ENCODE results near the gene TMEM109. TPM values are rescaled to one million over a fixed set of nuclear protein-coding genes. Genes with fewer than 3 reads are reported as not detected.

Gene TMEM109, protein sequence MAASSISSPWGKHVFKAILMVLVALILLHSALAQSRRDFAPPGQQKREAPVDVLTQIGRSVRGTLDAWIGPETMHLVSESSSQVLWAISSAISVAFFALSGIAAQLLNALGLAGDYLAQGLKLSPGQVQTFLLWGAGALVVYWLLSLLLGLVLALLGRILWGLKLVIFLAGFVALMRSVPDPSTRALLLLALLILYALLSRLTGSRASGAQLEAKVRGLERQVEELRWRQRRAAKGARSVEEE
- total RNA-seq (2014; rRNA removed; shearing (Covaris generic)) (12.1 and 17.7 TPM in 2 replicates), polyA plus RNA-seq (2016; fragmentation: Nextera tagmentation; extraction: Ambion mirVana) (17.4 TPM in 2 replicates)
- long read RNA-seq, transcript TMEM109-201 (4 exons, 2,413 nt), result major isoform, 9 of 14 reads
- long read RNA-seq, partial matches to known transcripts, result 4 of 14 reads
- long read RNA-seq, other reads (novel, unspliced or antisense), result 1 of 14 reads

DNA sequence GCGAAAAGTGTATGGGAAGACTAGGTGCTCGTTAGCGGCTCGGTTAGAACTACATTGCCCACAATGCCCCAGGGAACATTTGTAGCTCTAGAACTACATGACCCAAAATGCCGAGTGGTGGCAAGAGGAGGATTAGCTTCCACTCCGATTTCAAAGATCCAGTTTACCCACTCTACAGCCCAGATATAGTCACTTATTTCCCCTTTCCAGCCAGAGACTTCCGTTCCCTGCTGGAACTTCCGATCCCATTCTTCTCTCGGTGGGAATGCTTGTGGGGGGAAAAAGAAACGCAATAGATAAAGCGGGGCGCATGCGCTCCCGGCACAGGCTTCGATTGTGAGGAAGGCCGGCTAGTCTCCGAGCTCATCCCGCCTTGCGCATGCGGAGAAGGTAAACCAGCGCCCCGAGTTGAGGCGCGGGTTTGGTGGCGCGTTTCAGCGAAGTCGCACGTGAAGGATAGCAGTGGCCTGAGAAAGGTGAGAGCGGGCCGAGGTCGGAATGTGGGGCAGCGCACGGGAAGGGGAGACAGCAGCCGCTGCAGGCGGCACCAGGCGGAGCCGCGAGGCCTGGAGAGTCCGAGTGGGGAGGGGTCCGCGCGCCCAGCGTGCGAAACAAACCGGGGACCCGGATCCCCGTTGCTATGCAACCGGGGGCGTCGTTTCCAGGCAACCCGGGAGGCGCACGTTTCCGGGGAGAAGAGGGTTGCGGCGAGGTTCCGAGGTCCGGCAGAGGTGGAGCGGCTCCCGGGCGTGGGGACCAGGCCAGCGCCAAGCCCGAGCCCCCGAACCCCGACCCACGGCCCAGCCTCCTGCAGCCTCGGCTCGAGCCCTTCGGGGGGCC lies at the start of gene TMEM109:
TSS of gene TMEM109 (plus strand) at position 366 of the 840 bp plus-strand sequence. CDS start 5,536 bp downstream, outside the sequence.
- peaks cover 29% of the 10 kb centered on the region for H3K4me1 ChIP-seq (ENCODE audit: insufficient read depth)
- H3K27ac ChIP-seq (ENCODE audit: low read depth), result peak within 1 kb of the TSS; percentile 94
- H3K79me2 ChIP-seq (replicated peaks; ENCODE audit: insufficient read depth), result peaks cover 23% of the 10 kb centered on the region
- peak within 1 kb of the TSS; percentile 56 for H3K4me3 ChIP-seq
- 0 out of 2 replicates have a peak, but pooled peaks cover 6% of the 10 kb centered on the region for H3F3A ChIP-seq (replicated peaks; ENCODE audit: low read depth)
- Mint-ChIP-seq H3K27me3 (ENCODE audit: insufficient read depth, low read depth, poor library complexity) (peaks cover 4% of the 10 kb centered on the region), H3K27ac (peak within 1 kb of the TSS; percentile 93), H3K4me3 (peak within 1 kb of the TSS; percentile 91), H3K4me1 (peaks cover 38% of the 10 kb centered on the region), H3K9me3 (no peaks in the 10 kb centered on the region; the same call in 2 of the 3 replicates), H3K36me3 (ENCODE audit: low read depth) (peaks cover 5% of the 10 kb centered on the region; the same call in 2 of the 3 replicates)
- H4K20me1 ChIP-seq (replicated peaks; ENCODE audit: insufficient read depth), result 0 out of 2 replicates have a peak, but pooled peaks cover 4% of the 10 kb centered on the region
- H3K27me3 ChIP-seq (ENCODE audit: insufficient read depth), result no peaks in the 10 kb centered on the region
- TF ChIP-seq, protein P1, sequence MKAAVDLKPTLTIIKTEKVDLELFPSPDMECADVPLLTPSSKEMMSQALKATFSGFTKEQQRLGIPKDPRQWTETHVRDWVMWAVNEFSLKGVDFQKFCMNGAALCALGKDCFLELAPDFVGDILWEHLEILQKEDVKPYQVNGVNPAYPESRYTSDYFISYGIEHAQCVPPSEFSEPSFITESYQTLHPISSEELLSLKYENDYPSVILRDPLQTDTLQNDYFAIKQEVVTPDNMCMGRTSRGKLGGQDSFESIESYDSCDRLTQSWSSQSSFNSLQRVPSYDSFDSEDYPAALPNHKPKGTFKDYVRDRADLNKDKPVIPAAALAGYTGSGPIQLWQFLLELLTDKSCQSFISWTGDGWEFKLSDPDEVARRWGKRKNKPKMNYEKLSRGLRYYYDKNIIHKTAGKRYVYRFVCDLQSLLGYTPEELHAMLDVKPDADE (IDR thresholded peaks at IDR 0.05), result peak; percentile 97
- no peak for TF ChIP-seq EZH2 (IDR thresholded peaks at IDR 0.05; ENCODE audit: low read depth, unreplicated experiment)
- TF ChIP-seq POLR2AphosphoS5 (IDR thresholded peaks at IDR 0.05; ENCODE audit: low read depth), result peak; percentile 57; the same call in 1 of the 2 replicates
- peak; percentile 26; the same call in 1 of the 2 replicates for TF ChIP-seq CREB1 (CRISPR knock-in tag; IDR thresholded peaks at IDR 0.05; ENCODE audit: low read depth)
- no peak for TF ChIP-seq NANOG (IDR thresholded peaks at IDR 0.05; ENCODE audit: borderline replicate concordance)
- TF ChIP-seq, protein P2, sequence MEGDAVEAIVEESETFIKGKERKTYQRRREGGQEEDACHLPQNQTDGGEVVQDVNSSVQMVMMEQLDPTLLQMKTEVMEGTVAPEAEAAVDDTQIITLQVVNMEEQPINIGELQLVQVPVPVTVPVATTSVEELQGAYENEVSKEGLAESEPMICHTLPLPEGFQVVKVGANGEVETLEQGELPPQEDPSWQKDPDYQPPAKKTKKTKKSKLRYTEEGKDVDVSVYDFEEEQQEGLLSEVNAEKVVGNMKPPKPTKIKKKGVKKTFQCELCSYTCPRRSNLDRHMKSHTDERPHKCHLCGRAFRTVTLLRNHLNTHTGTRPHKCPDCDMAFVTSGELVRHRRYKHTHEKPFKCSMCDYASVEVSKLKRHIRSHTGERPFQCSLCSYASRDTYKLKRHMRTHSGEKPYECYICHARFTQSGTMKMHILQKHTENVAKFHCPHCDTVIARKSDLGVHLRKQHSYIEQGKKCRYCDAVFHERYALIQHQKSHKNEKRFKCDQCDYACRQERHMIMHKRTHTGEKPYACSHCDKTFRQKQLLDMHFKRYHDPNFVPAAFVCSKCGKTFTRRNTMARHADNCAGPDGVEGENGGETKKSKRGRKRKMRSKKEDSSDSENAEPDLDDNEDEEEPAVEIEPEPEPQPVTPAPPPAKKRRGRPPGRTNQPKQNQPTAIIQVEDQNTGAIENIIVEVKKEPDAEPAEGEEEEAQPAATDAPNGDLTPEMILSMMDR (conservative IDR thresholded peaks at IDR 0.05; ENCODE audit: low read depth in 2 of 2), result no peak
- DNase-seq (ENCODE audit: low spot score) (peak; percentile 93), ATAC-seq (peak; percentile 72)
- peak within 1 kb of the TSS; percentile 92 for H2AFZ ChIP-seq
- no peaks in the 10 kb centered on the region for H3K9me2 ChIP-seq (ENCODE audit: insufficient read depth)
- H3K4me2 ChIP-seq, result peak within 1 kb of the TSS; percentile 88
- H3K36me3 ChIP-seq (ENCODE audit: insufficient read depth), result no peaks in the 10 kb centered on the region

DNA sequence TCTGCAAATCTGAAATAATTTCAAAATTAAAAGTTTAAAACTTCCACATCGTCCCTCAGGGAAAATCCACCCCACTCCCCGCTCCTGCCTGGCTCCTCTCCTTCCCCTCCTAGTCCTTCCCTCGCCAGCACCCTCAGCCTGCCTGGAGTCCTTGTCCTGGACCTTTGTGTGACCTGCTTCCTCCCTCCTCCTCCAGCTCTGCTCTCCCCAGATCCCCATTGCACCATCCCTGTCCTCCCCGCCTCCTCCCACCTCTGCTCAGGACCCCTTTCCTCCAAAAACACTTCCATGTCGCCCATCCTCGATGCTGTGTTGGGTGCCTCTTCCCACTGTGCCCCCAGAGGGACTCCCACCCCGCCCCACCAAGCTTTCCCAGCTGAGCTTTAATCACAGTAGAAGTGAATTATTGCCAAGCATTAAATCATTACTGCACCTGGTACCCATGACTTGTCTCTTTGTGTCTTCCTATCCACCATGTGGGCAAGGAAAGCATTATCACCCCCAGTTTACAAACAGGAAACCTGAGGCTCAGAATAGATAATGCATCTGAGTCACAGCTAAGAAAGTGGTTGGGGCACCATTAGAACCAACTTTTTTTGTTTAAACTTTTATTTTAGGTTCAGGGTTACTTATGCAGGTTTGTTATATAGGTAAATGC lies 49.0 kb upstream of the TMEM109 start:
- Histone ChIP-seq H3K36me3 (ENCODE audit: insufficient read depth) (no peaks in the 10 kb centered on the region), H3F3A (replicated peaks; ENCODE audit: low read depth) (no peaks in the 10 kb centered on the region), H3K27me3 (ENCODE audit: insufficient read depth) (no peaks in the 10 kb centered on the region), H3K4me2 (no peak overlapping the region), H3K4me1 (ENCODE audit: insufficient read depth) (no peaks in the 10 kb centered on the region), H3K27ac (ENCODE audit: low read depth) (no peak overlapping the region), H3K79me2 (replicated peaks; ENCODE audit: insufficient read depth) (no peaks in the 10 kb centered on the region), H2AFZ (no peak overlapping the region), H4K20me1 (replicated peaks; ENCODE audit: insufficient read depth) (no peaks in the 10 kb centered on the region), H3K4me3 (no peak overlapping the region), H3K9me2 (ENCODE audit: insufficient read depth) (no peaks in the 10 kb centered on the region)
- ATAC-seq (no peak), DNase-seq (ENCODE audit: low spot score) (no peak)
- Mint-ChIP-seq H3K9me3 (no peaks in the 10 kb centered on the region; the same call in 2 of the 3 replicates), H3K27me3 (ENCODE audit: insufficient read depth, low read depth, poor library complexity) (peaks cover 4% of the 10 kb centered on the region), H3K4me3 (no peak overlapping the region), H3K4me1 (no peaks in the 10 kb centered on the region), H3K36me3 (ENCODE audit: low read depth) (no peaks in the 10 kb centered on the region), H3K27ac (no peak overlapping the region)
- TF ChIP-seq, protein P2 (conservative IDR thresholded peaks at IDR 0.05; ENCODE audit: low read depth in 2 of 2), result no peak
- TF ChIP-seq, protein P3, sequence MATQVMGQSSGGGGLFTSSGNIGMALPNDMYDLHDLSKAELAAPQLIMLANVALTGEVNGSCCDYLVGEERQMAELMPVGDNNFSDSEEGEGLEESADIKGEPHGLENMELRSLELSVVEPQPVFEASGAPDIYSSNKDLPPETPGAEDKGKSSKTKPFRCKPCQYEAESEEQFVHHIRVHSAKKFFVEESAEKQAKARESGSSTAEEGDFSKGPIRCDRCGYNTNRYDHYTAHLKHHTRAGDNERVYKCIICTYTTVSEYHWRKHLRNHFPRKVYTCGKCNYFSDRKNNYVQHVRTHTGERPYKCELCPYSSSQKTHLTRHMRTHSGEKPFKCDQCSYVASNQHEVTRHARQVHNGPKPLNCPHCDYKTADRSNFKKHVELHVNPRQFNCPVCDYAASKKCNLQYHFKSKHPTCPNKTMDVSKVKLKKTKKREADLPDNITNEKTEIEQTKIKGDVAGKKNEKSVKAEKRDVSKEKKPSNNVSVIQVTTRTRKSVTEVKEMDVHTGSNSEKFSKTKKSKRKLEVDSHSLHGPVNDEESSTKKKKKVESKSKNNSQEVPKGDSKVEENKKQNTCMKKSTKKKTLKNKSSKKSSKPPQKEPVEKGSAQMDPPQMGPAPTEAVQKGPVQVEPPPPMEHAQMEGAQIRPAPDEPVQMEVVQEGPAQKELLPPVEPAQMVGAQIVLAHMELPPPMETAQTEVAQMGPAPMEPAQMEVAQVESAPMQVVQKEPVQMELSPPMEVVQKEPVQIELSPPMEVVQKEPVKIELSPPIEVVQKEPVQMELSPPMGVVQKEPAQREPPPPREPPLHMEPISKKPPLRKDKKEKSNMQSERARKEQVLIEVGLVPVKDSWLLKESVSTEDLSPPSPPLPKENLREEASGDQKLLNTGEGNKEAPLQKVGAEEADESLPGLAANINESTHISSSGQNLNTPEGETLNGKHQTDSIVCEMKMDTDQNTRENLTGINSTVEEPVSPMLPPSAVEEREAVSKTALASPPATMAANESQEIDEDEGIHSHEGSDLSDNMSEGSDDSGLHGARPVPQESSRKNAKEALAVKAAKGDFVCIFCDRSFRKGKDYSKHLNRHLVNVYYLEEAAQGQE (IDR thresholded peaks at IDR 0.05; ENCODE audit: unreplicated experiment), result no peak
- no peak for TF ChIP-seq ZNF114 (CRISPR knock-in tag; IDR thresholded peaks at IDR 0.05)
- no peak for TF ChIP-seq CREB1 (CRISPR knock-in tag; IDR thresholded peaks at IDR 0.05; ENCODE audit: low read depth)
- no peak for TF ChIP-seq EZH2phosphoT487 (IDR thresholded peaks at IDR 0.05; ENCODE audit: unreplicated experiment)
- TF ChIP-seq ZNF331 (CRISPR knock-in tag; IDR thresholded peaks at IDR 0.05; ENCODE audit: low read depth), result no peak

All from GM23338 (cell line).